Neutrophil (primary cell): ENCODE results near the gene SLC36A3.

Source experiments
- H3K27ac ChIP-seq: fragments of 200-600 bp; sonication (generic); 2 replicates; pipeline ENCODE4 v1.5.1; 2016; ENCODE audit warnings: mild to moderate bottlenecking, moderate library complexity
- H3K27me3 ChIP-seq: fragments of 200-600 bp; sonication (generic); 2 replicates; pipeline ENCODE4 v1.6.0; 2016; ENCODE audit warnings: mild to moderate bottlenecking
- H3K36me3 ChIP-seq: fragments of 200-600 bp; sonication (generic); 2 replicates; pipeline ENCODE4 v1.5.1; 2017
- H3K4me1 ChIP-seq, 2 experiments: fragments of 200-600 bp in 1 of 2; sonication (generic) in 1 of 2; 1 replicate in 1 of 2; 2 replicates in 1 of 2; pipeline versions ENCODE4 v1.5.1 to v1.6.1; 2013 to 2016; ENCODE audit warnings: low read depth in 1 of 2, low read length in 1 of 2, mild to moderate bottlenecking in 1 of 2, moderate library complexity in 1 of 2; ENCODE audit not compliant: control insufficient read depth in 1 of 2, insufficient read depth in 1 of 2
- H3K4me3 ChIP-seq, 2 experiments: fragments of 200-600 bp in 1 of 2; sonication (generic) in 1 of 2; 1 replicate in 1 of 2; 2 replicates in 1 of 2; pipeline ENCODE4 v1.5.1; 2013 to 2016; ENCODE audit warnings: low read depth in 1 of 2, low read length in 1 of 2, mild to moderate bottlenecking in 1 of 2, moderate library complexity in 1 of 2
- H3K9me3 ChIP-seq: fragments of 200-600 bp; sonication (generic); 2 replicates; pipeline ENCODE4 v1.5.1; 2016
- TF ChIP-seq, protein P1 (sequence below): fragments of 200-600 bp; sonication (generic); IDR thresholded peaks from 2 replicates; pipeline ENCODE4 v1.5.1; 2016; ENCODE audit warnings: antibody characterized with exemption

Gene SLC36A3

DNA sequence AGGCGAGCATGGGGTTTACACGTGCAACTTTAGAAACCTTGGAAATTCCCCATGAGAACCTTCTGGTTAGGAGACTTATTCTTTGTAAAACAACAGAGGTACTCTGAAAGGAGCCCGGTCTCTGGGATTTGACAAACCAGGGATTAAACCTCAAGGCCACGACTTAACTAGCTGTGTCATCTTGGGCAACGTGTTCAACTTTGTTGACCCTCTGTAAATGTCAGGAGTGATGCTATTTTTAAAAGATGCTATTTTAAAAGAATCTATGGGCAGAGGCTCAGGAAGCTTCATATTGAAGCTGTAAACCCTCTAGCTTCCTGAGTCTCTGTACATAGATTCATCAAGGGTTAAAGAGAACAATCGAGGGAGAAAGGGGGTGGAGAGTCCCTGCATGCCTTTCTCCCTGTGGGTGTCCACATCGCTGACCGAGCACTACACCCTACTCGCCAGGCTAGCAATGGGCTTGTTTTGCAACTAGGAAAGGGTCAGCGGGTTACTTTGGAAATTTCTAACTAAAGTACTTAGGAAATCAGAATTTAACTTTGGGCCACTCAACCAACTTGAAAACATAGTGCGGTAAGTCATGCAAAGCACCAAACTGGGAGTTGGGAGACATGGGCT is 41.7 kb upstream of the SLC36A3 start:
- Histone ChIP-seq H3K27ac (no peak overlapping the region), H3K4me1 (no peaks in the 10 kb centered on the region), H3K4me3 (no peak overlapping the region), H3K9me3 (no peaks in the 10 kb centered on the region), H3K36me3 (no peaks in the 10 kb centered on the region), H3K27me3 (peaks cover 97% of the 10 kb centered on the region)
- TF ChIP-seq, protein P1, sequence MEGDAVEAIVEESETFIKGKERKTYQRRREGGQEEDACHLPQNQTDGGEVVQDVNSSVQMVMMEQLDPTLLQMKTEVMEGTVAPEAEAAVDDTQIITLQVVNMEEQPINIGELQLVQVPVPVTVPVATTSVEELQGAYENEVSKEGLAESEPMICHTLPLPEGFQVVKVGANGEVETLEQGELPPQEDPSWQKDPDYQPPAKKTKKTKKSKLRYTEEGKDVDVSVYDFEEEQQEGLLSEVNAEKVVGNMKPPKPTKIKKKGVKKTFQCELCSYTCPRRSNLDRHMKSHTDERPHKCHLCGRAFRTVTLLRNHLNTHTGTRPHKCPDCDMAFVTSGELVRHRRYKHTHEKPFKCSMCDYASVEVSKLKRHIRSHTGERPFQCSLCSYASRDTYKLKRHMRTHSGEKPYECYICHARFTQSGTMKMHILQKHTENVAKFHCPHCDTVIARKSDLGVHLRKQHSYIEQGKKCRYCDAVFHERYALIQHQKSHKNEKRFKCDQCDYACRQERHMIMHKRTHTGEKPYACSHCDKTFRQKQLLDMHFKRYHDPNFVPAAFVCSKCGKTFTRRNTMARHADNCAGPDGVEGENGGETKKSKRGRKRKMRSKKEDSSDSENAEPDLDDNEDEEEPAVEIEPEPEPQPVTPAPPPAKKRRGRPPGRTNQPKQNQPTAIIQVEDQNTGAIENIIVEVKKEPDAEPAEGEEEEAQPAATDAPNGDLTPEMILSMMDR = no peak

DNA sequence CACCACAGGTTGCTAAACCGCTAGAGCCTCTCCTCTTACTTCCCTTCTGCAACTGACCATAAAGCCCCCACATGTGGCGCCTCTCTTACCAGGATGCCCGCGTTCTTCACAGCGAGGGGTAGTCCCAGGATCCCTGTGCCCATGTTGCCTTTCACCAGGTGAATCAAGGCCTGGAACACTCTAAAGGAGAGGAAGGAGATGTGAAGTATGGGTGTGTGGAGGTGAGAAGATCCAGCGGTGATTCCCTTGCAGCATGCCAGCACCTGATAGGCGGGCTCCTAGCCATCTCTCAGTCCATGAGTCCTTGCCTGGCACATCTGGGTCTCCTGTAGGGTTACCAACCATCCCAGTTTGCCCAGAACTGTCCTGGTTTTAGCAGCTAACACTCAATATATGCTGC is 40.5 kb upstream of the SLC36A3 start:
- no peaks in the 10 kb centered on the region for H3K9me3 ChIP-seq
- no peaks in the 10 kb centered on the region for H3K4me1 ChIP-seq
- H3K27ac ChIP-seq = no peak overlapping the region
- peaks cover 93% of the 10 kb centered on the region for H3K27me3 ChIP-seq
- TF ChIP-seq, protein P1 = no peak
- H3K36me3 ChIP-seq = no peaks in the 10 kb centered on the region
- no peak overlapping the region for H3K4me3 ChIP-seq

DNA sequence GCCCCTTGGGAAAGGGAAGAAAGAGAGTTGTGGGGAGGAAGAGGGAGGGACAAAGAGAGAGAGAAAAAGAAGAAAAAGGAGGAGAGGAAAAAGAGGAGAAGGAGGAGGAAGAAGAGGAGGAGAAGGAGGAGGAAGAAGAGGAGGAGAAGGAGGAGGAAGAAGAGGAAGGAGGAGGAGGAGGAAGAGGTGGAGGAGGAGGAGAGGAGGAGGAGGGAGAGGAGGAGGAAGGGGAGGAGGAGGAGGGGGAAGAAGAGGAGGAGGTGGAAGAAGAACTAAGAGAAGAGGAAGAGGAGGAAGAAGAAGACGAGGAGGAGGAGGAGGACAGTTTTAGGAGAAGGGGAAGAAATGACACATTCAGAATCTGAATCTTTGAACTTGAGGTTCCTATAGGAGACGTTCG is 36.4 kb upstream of the SLC36A3 start:
- TF ChIP-seq, protein P1 = no peak
- Histone ChIP-seq H3K27me3 (peaks cover 69% of the 10 kb centered on the region), H3K4me1 (no peaks in the 10 kb centered on the region), H3K36me3 (no peaks in the 10 kb centered on the region), H3K9me3 (no peaks in the 10 kb centered on the region), H3K4me3 (no peak overlapping the region), H3K27ac (no peak overlapping the region)

DNA sequence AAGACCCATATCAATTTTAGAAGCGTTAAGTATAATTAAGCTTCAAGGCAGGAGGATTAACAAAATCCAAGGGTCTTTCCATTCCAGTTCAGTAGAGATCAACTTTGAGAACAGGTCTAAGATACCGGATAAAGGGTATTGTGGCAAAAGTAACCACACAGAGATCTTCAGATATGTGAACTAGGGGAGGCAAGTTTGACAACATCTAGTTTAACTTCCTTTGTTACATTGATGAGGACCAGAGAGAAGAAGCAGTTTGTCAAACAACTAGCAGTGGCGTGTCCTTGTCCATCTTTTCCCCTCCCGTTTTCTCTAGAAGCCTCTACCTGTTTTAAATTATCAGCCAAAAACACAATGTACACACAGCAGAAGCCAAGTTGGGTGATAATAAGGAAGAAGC is 35.2 kb upstream of the SLC36A3 start:
- Histone ChIP-seq H3K4me3 (no peak overlapping the region), H3K27me3 (peaks cover 56% of the 10 kb centered on the region), H3K4me1 (no peaks in the 10 kb centered on the region), H3K27ac (no peak overlapping the region), H3K36me3 (no peaks in the 10 kb centered on the region), H3K9me3 (no peaks in the 10 kb centered on the region)
- TF ChIP-seq, protein P1 = no peak

DNA sequence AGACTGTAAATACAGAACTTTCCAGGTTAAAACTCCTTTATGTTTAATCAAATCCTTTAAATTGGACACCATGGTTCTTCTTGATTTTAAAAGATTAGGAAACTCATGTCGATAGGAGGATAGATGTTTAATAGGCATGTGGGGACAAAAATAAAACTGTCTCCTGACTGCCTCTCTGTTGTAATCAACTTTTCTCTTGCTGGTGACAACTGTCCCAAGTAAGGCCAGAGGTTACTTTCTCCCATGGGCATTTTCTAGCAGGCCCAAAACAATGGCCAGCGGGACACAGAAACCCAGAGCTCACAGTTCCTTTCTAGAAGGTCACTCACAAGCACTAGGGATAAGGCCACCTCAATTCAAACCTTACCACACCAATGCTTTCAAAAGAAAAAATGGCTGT is 29.3 kb upstream of the SLC36A3 start:
- no peaks in the 10 kb centered on the region for H3K9me3 ChIP-seq
- H3K27me3 ChIP-seq = peaks cover 6% of the 10 kb centered on the region
- TF ChIP-seq, protein P1 = no peak
- no peak overlapping the region for H3K4me3 ChIP-seq
- H3K27ac ChIP-seq = no peak overlapping the region
- no peaks in the 10 kb centered on the region for H3K4me1 ChIP-seq
- no peaks in the 10 kb centered on the region for H3K36me3 ChIP-seq

DNA sequence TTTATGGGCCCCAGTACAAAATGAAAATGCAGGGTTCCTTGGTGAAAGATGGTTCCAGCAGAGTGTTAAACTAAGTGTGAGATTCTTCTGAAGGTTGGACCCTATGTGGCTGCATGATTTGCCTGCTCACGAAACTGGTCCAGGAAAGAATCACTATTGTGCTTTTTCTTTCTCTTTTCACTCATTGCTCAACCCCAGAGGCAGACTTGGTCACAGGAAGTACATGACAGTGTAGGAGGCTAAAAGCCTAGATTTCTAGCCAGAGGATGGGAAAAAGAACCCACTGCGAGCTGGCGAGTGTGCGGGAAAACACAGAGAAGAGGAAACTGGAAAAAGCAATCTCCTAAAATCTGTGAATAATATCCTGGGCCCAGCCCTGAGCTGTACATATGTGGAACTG is 25.2 kb upstream of the SLC36A3 start:
- no peak overlapping the region for H3K27ac ChIP-seq

More for the DNA sequence above, 25.2 kb upstream of the SLC36A3 start:
- Histone ChIP-seq H3K4me1 (no peaks in the 10 kb centered on the region), H3K4me3 (no peak overlapping the region), H3K36me3 (no peaks in the 10 kb centered on the region), H3K27me3 (no peaks in the 10 kb centered on the region), H3K9me3 (no peaks in the 10 kb centered on the region)
- TF ChIP-seq, protein P1 = no peak
